Activated effector memory CD4-positive, alpha-beta T cell treated with Interleukin-2 at 50 U/mL for 16 hours (primary cell): ENCODE results near the gene CILP.
"Not testable (repeated sequence)": the region's sequence is repeated elsewhere in the genome, so short reads cannot be mapped to it uniquely, and the experiment has no call there.

Source experiments
- DNase-seq: peaks from one replicate; pipeline ENCODE4 v3.0.0-alpha.2; 2020

Gene CILP

GRCh38 chr15:65194826-65195547 lies 16.3 kb downstream of the CILP start:
- no peak for DNase-seq

GRCh38 chr15:65192016-65192415 lies 19.3 kb downstream of the CILP start:
- DNase-seq = no peak

GRCh38 chr15:65189102-65189740 lies 22.1 kb downstream of the CILP start:
- no peak for DNase-seq

GRCh38 chr15:65188472-65188871 lies 22.8 kb downstream of the CILP start:
- DNase-seq = not testable (repeated sequence)

GRCh38 chr15:65184868-65185717 lies 26.2 kb downstream of the CILP start, which contains the start of gene CLPX:
TSS of gene CLPX (minus strand) at chr15:65185342. CDS start at chr15:65185153, 189 bp downstream.
- DNase-seq = peak; percentile 88

GRCh38 chr15:65184305-65184867 lies 26.9 kb downstream of the CILP start:
- DNase-seq = peak; percentile 21

GRCh38 chr15:65183865-65184159 lies 27.5 kb downstream of the CILP start:
- DNase-seq = no peak

- DNase-seq = no peak
These were observed 28.7 kb downstream of the CILP start for GRCh38 chr15:65182538-65182937.

- DNase-seq = not testable (repeated sequence)
These were observed 29.5 kb downstream of the CILP start for GRCh38 chr15:65181582-65182353.

GRCh38 chr15:65180167-65180566 lies 31.1 kb downstream of the CILP start:
- no peak for DNase-seq

GRCh38 chr15:65177901-65178300 lies 33.4 kb downstream of the CILP start:
- no peak for DNase-seq

- DNase-seq = no peak
These were observed 35.2 kb downstream of the CILP start for GRCh38 chr15:65176056-65176455.

GRCh38 chr15:65175511-65175910 lies 35.8 kb downstream of the CILP start:
- DNase-seq = no peak

GRCh38 chr15:65174509-65174908 lies 36.8 kb downstream of the CILP start:
- no peak for DNase-seq

GRCh38 chr15:65172531-65172930 lies 38.7 kb downstream of the CILP start:
- DNase-seq = no peak

- no peak for DNase-seq
These were observed 39.8 kb downstream of the CILP start for GRCh38 chr15:65171428-65171827.

- DNase-seq = no peak
These were observed 45.4 kb downstream of the CILP start for GRCh38 chr15:65165875-65166274.

GRCh38 chr15:65164139-65164538 lies 47.1 kb downstream of the CILP start:
- DNase-seq = no peak

- no peak for DNase-seq
These were observed 48.2 kb downstream of the CILP start for GRCh38 chr15:65163041-65163440.

GRCh38 chr15:65156692-65157091 lies 54.6 kb downstream of the CILP start:
- DNase-seq = no peak

GRCh38 chr15:65154720-65155119 lies 56.6 kb downstream of the CILP start:
- no peak for DNase-seq

- no peak for DNase-seq
These were observed 63.4 kb downstream of the CILP start for GRCh38 chr15:65147902-65148301.

GRCh38 chr15:65146438-65146837 lies 64.8 kb downstream of the CILP start:
- no peak for DNase-seq
